ENCODE data around the gene COMMD2. TPM values are rescaled to one million over a fixed set of nuclear protein-coding genes. Genes with fewer than 3 reads are reported as not detected.

The COMMD2 gene
- total RNA-seq, 2 experiments from 2014 or later = 27.2 to 48.9 TPM

GRCh38 chr3:149784064-149784704 is 31.9 kb upstream of the COMMD2 start:
- ChIA-PET CTCF (ENCODE audit: unreplicated experiment) (no interaction called here), POLR2A (interaction anchor here (0.7 kb wide), 1 partner anchor 8 kb away, joined by 3 read pairs; the partner anchor contains the start of gene ANKUB1)
- Histone ChIP-seq H3K4me3 (ENCODE audit: low read depth, low read length, poor library complexity, severe bottlenecking) (no peak overlapping the region), H3K36me3 (ENCODE audit: insufficient read depth, low read length) (no peaks in the 10 kb centered on the region), H3K4me1 (ENCODE audit: insufficient read depth, low read length, poor library complexity, severe bottlenecking) (peaks cover 14% of the 10 kb centered on the region), H3K27ac (ENCODE audit: low read depth, low read length, poor library complexity, severe bottlenecking) (no peak overlapping the region), H4K20me1 (ENCODE audit: insufficient read depth, low read length) (no peaks in the 10 kb centered on the region), H3K9me3 (ENCODE audit: low read length) (no peaks in the 10 kb centered on the region), H3K9me2 (ENCODE audit: insufficient read depth, low read length) (no peaks in the 10 kb centered on the region), H2AFZ (ENCODE audit: low read length) (peak overlapping the region; percentile 40; the same call in 1 of the 2 replicates), H3K4me2 (ENCODE audit: low read length) (no peak overlapping the region), H3K79me2 (ENCODE audit: insufficient read depth, low read depth, low read length) (no peaks in the 10 kb centered on the region)
- TF ChIP-seq CTCF (conservative IDR thresholded peaks at IDR 0.05; ENCODE audit: low read length) (no peak), EZH2phosphoT487 (IDR thresholded peaks at IDR 0.05; ENCODE audit: borderline replicate concordance, low read depth, low read length) (no peak)
- no TSS peak for BruUV-seq (replicated peaks)
- no peak for DNase-seq (ENCODE audit: low spot score)
- intact Hi-C loops (cut with micrococcal nuclease; ENCODE audit: unreplicated experiment) = no loop called here

GRCh38 chr3:149783576-149783975 is 31.3 kb upstream of the COMMD2 start:
- Histone ChIP-seq H3K4me2 (ENCODE audit: low read length) (no peak overlapping the region), H3K4me3 (ENCODE audit: low read depth, low read length, poor library complexity, severe bottlenecking) (no peak overlapping the region), H3K79me2 (ENCODE audit: insufficient read depth, low read depth, low read length) (no peaks in the 10 kb centered on the region), H3K4me1 (ENCODE audit: insufficient read depth, low read length, poor library complexity, severe bottlenecking) (peaks cover 14% of the 10 kb centered on the region), H3K36me3 (ENCODE audit: insufficient read depth, low read length) (no peaks in the 10 kb centered on the region), H3K27ac (ENCODE audit: low read depth, low read length, poor library complexity, severe bottlenecking) (no peak overlapping the region), H3K9me3 (ENCODE audit: low read length) (no peaks in the 10 kb centered on the region), H4K20me1 (ENCODE audit: insufficient read depth, low read length) (no peaks in the 10 kb centered on the region), H2AFZ (ENCODE audit: low read length) (peak overlapping the region; percentile 40; the same call in 1 of the 2 replicates), H3K9me2 (ENCODE audit: insufficient read depth, low read length) (no peaks in the 10 kb centered on the region)
- DNase-seq (ENCODE audit: low spot score) = no peak
- CTCF ChIA-PET (ENCODE audit: unreplicated experiment) = no interaction called here
- no TSS peak for BruUV-seq (replicated peaks)
- intact Hi-C loops (cut with micrococcal nuclease; ENCODE audit: unreplicated experiment) = no loop called here
- no peak for TF ChIP-seq CTCF (conservative IDR thresholded peaks at IDR 0.05; ENCODE audit: low read length)
- TF ChIP-seq EZH2phosphoT487 (IDR thresholded peaks at IDR 0.05; ENCODE audit: borderline replicate concordance, low read depth, low read length) = no peak
- POLR2A ChIA-PET = interaction anchor here (0.7 to 1.5 kb wide), 2 partner anchors 8 to 31 kb away, joined by 3 to 4 read pairs; partner anchors contain the start of gene ANKUB1

DNA sequence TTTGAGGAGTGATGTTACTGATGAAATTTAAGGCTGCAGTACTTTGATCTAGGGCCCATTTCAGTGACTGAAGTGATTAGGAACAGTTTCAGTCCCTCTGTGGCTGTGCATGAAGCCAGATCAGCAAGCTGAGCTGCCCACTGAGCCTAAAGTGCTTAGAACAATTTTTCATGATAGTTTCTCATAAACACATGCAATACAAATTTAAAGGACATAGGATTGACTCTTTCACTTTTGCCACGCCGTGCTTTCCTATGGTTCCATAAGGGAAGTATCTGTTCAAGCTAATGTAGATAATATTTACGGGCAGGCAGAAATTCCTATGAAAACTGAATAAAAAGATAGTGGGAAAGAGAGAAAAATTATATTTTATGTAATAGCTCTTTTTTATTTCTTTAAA is 29.5 kb upstream of the COMMD2 start:
- intact Hi-C loops (cut with micrococcal nuclease; ENCODE audit: unreplicated experiment) = no loop called here
- ChIA-PET POLR2A (interaction anchor here (0.6 to 1.7 kb wide), 3 partner anchors 20 to 712 kb away, joined by 3 to 7 read pairs (median 5); no protein-coding TSS in a partner anchor), CTCF (ENCODE audit: unreplicated experiment) (no interaction called here)
- DNase-seq (ENCODE audit: low spot score) = peak; percentile 10
- TF ChIP-seq CTCF (conservative IDR thresholded peaks at IDR 0.05; ENCODE audit: low read length) = no peak
- no peak for TF ChIP-seq EZH2phosphoT487 (IDR thresholded peaks at IDR 0.05; ENCODE audit: borderline replicate concordance, low read depth, low read length)
- H3K79me2 ChIP-seq (ENCODE audit: insufficient read depth, low read depth, low read length) = no peaks in the 10 kb centered on the region
- H3K27ac ChIP-seq (ENCODE audit: low read depth, low read length, poor library complexity, severe bottlenecking) = peak overlapping the region; percentile 11
- peak overlapping the region; percentile 62 for H3K4me2 ChIP-seq (ENCODE audit: low read length)
- no peaks in the 10 kb centered on the region for H3K36me3 ChIP-seq (ENCODE audit: insufficient read depth, low read length)
- no peaks in the 10 kb centered on the region for H4K20me1 ChIP-seq (ENCODE audit: insufficient read depth, low read length)
- BruUV-seq (replicated peaks) = no TSS peak
- H3K4me3 ChIP-seq (ENCODE audit: low read depth, low read length, poor library complexity, severe bottlenecking) = peak overlapping the region; percentile 27
- H2AFZ ChIP-seq (ENCODE audit: low read length) = peak overlapping the region; percentile 93
- H3K9me3 ChIP-seq (ENCODE audit: low read length) = no peaks in the 10 kb centered on the region
- peaks cover 14% of the 10 kb centered on the region for H3K4me1 ChIP-seq (ENCODE audit: insufficient read depth, low read length, poor library complexity, severe bottlenecking)
- H3K9me2 ChIP-seq (ENCODE audit: insufficient read depth, low read length) = no peaks in the 10 kb centered on the region

Data from OCI-LY7 (cell line).